RWPE2 (cell line): ENCODE data around the gene KNDC1.

ENCODE experiments used
- ATAC-seq: fragments of 200-7000 bp; cut with Tn5 transposase; 3 replicates; pipeline ENCODE4 v1.9.1; 2021; ENCODE audit warnings: low read depth
- DNase-seq: peaks from one replicate; pipeline ENCODE4 v3.0.0-alpha.2; 2020; ENCODE audit warnings: low spot score
- H3K27ac ChIP-seq: fragments of 450-650 bp; 2 replicates; pipeline ENCODE4 v1.5.1; 2017; ENCODE audit warnings: mild to moderate bottlenecking; ENCODE audit not compliant: poor library complexity, severe bottlenecking
- H3K27me3 ChIP-seq: fragments of 250-450 bp; sonication (Bioruptor Pico); 2 replicates; pipeline ENCODE4 v1.5.1; 2021; ENCODE audit warnings: mild to moderate bottlenecking, moderate library complexity; ENCODE audit not compliant: insufficient read depth, poor library complexity, severe bottlenecking
- H3K36me3 ChIP-seq: fragments of 250-450 bp; sonication (Bioruptor Pico); 2 replicates; pipeline ENCODE4 v1.5.1; 2020; ENCODE audit warnings: low read depth, mild to moderate bottlenecking, moderate library complexity
- H3K4me1 ChIP-seq: fragments of 250-450 bp; sonication (Bioruptor Pico); 2 replicates; pipeline ENCODE4 v1.5.1; 2021; ENCODE audit warnings: mild to moderate bottlenecking, moderate library complexity; ENCODE audit not compliant: insufficient read depth, poor library complexity, severe bottlenecking
- H3K4me3 ChIP-seq: fragments of 250-450 bp; sonication (Bioruptor Pico); 2 replicates; pipeline ENCODE4 v1.5.1; 2021; ENCODE audit warnings: mild to moderate bottlenecking, moderate library complexity; ENCODE audit not compliant: severe bottlenecking
- H3K9me3 ChIP-seq: fragments of 250-450 bp; sonication (Bioruptor Pico); 2 replicates; pipeline ENCODE4 v1.5.1; 2021; ENCODE audit warnings: mild to moderate bottlenecking, moderate library complexity; ENCODE audit not compliant: severe bottlenecking
- CTCF ChIP-seq: fragments of 450-650 bp; IDR thresholded peaks from one replicate; pipeline ENCODE4 v1.5.1; 2017; ENCODE audit warnings: mild to moderate bottlenecking, moderate library complexity; ENCODE audit not compliant: poor library complexity, severe bottlenecking

KNDC1 gene

DNA sequence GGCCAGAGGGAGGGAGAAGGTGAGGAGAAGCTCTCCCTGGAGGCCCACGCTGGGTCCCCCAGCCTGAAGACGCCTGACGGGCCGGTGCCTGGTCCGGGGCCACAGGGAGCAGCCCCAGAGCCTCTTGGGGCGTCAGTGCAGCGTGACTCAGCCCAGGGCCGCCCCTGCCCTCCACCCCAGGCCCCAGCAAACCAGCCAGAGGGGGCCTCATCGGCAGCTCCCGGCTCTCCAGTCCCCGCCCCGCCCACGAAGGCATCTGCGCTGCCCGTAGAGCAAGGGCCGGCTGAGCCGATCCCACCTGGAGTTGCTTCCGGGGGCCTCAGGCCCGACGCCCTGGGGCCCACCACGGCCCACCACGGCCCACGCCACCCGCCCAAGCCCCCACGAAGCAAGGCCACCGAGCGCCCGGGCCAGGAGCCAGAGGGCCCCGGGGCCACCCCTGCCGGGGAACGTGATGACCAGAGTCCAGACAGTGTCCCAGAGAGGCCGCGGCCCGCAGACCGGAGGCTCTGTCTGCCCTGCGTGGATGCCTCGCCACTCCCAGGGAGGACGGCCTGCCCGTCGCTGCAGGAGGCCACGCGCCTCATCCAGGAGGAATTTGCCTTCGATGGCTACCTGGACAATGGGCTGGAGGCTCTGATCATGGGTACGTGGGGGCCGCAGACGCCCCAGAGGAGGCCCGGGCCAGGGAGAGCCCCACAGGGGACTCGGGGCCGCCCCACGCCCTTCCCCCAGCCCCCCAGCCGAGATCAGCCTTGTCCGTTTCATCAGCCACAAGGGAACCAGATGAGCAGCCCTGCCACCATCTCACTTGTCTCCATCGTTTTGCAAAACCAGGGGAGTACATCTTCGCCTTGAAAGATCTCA, 38.8 kb downstream of the KNDC1 start:
- no peak overlapping the region for H3K4me3 ChIP-seq
- TF ChIP-seq CTCF: no peak
- ATAC-seq (no peak), DNase-seq (no peak)
- H3K27me3 ChIP-seq: no peaks in the 10 kb centered on the region
- no peaks in the 10 kb centered on the region for H3K36me3 ChIP-seq
- H3K9me3 ChIP-seq: no peaks in the 10 kb centered on the region
- no peaks in the 10 kb centered on the region for H3K4me1 ChIP-seq
- no peak overlapping the region for H3K27ac ChIP-seq

DNA sequence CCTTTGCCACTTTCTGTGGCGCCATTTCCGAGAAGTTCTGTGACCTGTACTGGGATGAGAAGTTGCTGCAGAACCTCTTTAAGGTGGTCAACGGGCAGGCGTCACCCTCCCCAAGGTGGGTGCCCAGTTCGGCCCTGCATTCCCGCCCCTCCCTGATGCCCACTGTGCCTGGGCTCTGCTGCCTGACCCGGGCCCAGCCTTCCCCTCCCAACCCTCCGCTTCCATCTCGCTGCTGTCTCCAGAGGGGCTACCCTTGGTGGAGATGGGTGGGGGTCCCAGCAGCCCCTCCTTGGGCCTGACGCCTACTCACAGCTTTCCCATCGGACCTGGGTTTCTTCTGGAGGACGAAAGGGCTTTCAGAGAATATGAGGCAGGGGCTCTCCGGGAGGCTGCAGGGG, 39.5 kb downstream of the KNDC1 start:
- no peak for DNase-seq

DNA sequence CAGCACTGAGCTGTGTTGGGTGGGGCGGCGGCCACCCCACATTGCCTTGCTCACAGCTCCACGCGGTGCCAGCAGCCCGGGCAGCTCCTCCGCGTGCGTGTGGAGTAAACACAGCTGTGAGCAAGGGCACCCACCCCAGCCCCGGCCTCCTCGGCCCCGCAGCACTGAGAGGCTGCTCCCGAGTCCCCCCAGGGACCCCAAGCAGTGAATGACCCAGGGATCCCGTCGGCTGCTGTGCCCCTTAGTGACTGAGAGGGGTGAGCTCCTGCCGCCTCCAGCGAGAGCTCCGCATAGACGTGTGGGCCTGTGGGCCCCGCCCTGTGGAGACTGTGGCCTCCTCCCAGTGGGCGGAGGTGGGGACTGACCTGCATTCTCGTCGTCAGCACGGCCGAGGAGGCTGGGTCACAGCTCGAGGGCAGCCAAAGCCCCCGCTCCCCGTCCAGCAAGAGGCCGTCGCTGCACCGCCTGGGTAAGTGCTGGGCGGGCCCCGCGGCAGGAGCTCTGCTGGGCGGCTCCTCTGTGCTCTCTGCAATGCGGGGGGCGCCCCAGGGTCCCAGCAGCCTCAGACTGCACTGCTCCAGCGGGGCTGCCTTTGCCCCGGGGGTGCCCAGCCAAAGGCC, 40.1 kb downstream of the KNDC1 start:
- ATAC-seq (no peak), DNase-seq (no peak)
- Histone ChIP-seq H3K4me1 (no peaks in the 10 kb centered on the region), H3K27me3 (no peaks in the 10 kb centered on the region), H3K4me3 (no peak overlapping the region), H3K36me3 (no peaks in the 10 kb centered on the region), H3K27ac (no peak overlapping the region), H3K9me3 (no peaks in the 10 kb centered on the region)
- TF ChIP-seq CTCF: no peak

More for the DNA sequence above, 39.5 kb downstream of the KNDC1 start:
- no peak for TF ChIP-seq CTCF
- Histone ChIP-seq H3K4me1 (no peaks in the 10 kb centered on the region), H3K9me3 (no peaks in the 10 kb centered on the region), H3K4me3 (no peak overlapping the region), H3K27ac (no peak overlapping the region), H3K36me3 (no peaks in the 10 kb centered on the region), H3K27me3 (no peaks in the 10 kb centered on the region)
- no peak for ATAC-seq

DNA sequence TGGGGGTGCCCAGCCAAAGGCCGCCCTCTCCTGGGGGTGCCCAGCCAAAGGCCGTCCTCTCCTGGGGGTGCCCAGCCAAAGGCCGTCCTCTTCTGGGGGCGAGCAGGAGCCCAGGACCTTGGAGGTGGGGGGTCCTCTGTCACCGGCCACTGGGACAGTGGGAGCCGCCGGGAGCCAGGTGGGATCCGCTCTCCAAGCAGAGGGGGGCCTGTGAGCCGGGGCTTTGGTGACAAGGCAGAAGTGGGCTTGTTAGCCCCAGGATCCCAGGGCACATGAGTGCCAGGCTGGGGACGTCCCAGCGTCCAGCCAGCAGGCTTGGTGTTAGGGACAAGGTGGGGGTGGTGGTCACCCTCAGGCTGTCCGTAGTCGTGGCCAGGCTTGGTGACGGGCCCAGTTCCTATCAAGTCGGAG, 40.6 kb downstream of the KNDC1 start:
- Histone ChIP-seq H3K27ac (no peak overlapping the region), H3K27me3 (no peaks in the 10 kb centered on the region), H3K4me1 (no peaks in the 10 kb centered on the region), H3K36me3 (no peaks in the 10 kb centered on the region), H3K4me3 (no peak overlapping the region), H3K9me3 (no peaks in the 10 kb centered on the region)
- no peak for TF ChIP-seq CTCF
- DNase-seq (no peak), ATAC-seq (no peak)
